ENCODE results near the gene HOXA7.

The HOXA7 gene

GRCh38 chr7:27156916-27157701, 634 bp upstream of the HOXA7 start:
- TF ChIP-seq GLIS2 (tag by site-specific recombination; IDR thresholded peaks at IDR 0.05) (peak; percentile 11; the same call in 1 of the 2 replicates), ZIC2 (tag by site-specific recombination; IDR thresholded peaks at IDR 0.05) (0 out of 2 replicates have a peak, but pooled peaks have one; percentile 32), ZBTB20 (tag by site-specific recombination; IDR thresholded peaks at IDR 0.05) (peak; percentile 78), PATZ1 (tag by site-specific recombination; IDR thresholded peaks at IDR 0.05) (no peak), ZNF184 (tag by site-specific recombination; IDR thresholded peaks at IDR 0.05) (no peak)
- Histone ChIP-seq H3K4me3 (ENCODE audit: low read depth, low read length) (peak overlapping the region; percentile 69), H3K36me3 (ENCODE audit: control insufficient read depth in 2 of 2, insufficient read depth in 1 of 2, low read length in 2 of 2) (peaks cover 0 to 8% of the 10 kb centered on the region in 2 experiments; a peak in 1 of 3 replicates), H3K9me3 (ENCODE audit: control insufficient read depth, insufficient read depth, low read depth, low read length) (no peaks in the 10 kb centered on the region), H3K4me1 (ENCODE audit: control insufficient read depth, insufficient read depth, low read length) (peaks cover 12% of the 10 kb centered on the region), H3K27ac (ENCODE audit: extremely low read depth, low read depth, low read length) (peak overlapping the region; percentile 94; the same call in 1 of the 2 replicates)
- CTCF ChIA-PET: interaction anchor here (0.6 to 2.8 kb wide), 5 partner anchors 13 to 1265 kb away, joined by 3 to 11 read pairs (median 3); partner anchors contain the start of gene HOXA5
- POLR2A ChIA-PET: interaction anchor here (0.5 to 2.3 kb wide), 15 partner anchors 9 to 1295 kb away, joined by 3 to 17 read pairs (median 4); partner anchors contain the start of genes HOXA11, HOXA4, HOXA5 and SKAP2

- H3K4me1 ChIP-seq (ENCODE audit: control insufficient read depth, insufficient read depth, low read length): peaks cover 17% of the 10 kb centered on the region
- peak overlapping the region; percentile 94 for H3K27ac ChIP-seq (ENCODE audit: extremely low read depth, low read depth, low read length)
- ChIA-PET CTCF (interaction anchor here (0.6 to 2.8 kb wide), 7 partner anchors 12 to 797 kb away, joined by 3 to 11 read pairs (median 3); partner anchors contain the start of gene HOXA5), POLR2A (interaction anchor here (0.9 to 2.3 kb wide), 13 partner anchors 8 to 1294 kb away, joined by 3 to 17 read pairs (median 4); partner anchors contain the start of genes HOXA11, HOXA4, HOXA5 and SKAP2)
- no peaks in the 10 kb centered on the region for H3K9me3 ChIP-seq (ENCODE audit: control insufficient read depth, insufficient read depth, low read depth, low read length)
- peaks cover 0 to 12% of the 10 kb centered on the region in 2 experiments; a peak in 1 of 3 replicates for H3K36me3 ChIP-seq (ENCODE audit: control insufficient read depth in 2 of 2, insufficient read depth in 1 of 2, low read length in 2 of 2)
- peak overlapping the region; percentile 69 for H3K4me3 ChIP-seq (ENCODE audit: low read depth, low read length)
- no peak for TF ChIP-seq ZNF121 (tag by site-specific recombination; IDR thresholded peaks at IDR 0.05)
- no peak for TF ChIP-seq ZNF18 (tag by site-specific recombination; IDR thresholded peaks at IDR 0.05)
- TF ChIP-seq ZNF292 (tag by site-specific recombination; IDR thresholded peaks at IDR 0.05; ENCODE audit: borderline replicate concordance, low read depth): no peak
- no peak for TF ChIP-seq EGR2 (tag by site-specific recombination; IDR thresholded peaks at IDR 0.05; ENCODE audit: low read depth)
- TF ChIP-seq ZNF488 (tag by site-specific recombination; IDR thresholded peaks at IDR 0.05): no peak
- peak; percentile 88 for TF ChIP-seq ZNF366 (tag by site-specific recombination; conservative IDR thresholded peaks at IDR 0.05)
- TF ChIP-seq GLI4 (tag by site-specific recombination; IDR thresholded peaks at IDR 0.05): no peak
- TF ChIP-seq ZSCAN4 (tag by site-specific recombination; IDR thresholded peaks at IDR 0.05): no peak
- TF ChIP-seq ZNF623 (tag by site-specific recombination; IDR thresholded peaks at IDR 0.05): no peak
- no peak for TF ChIP-seq ZBTB7A (tag by site-specific recombination; IDR thresholded peaks at IDR 0.05; ENCODE audit: low read depth)
- no peak for TF ChIP-seq ZNF776 (tag by site-specific recombination; IDR thresholded peaks at IDR 0.05; ENCODE audit: borderline replicate concordance)
- TF ChIP-seq KLF1 (tag by site-specific recombination; IDR thresholded peaks at IDR 0.05): no peak
- peak; percentile 13; the same call in 1 of the 2 replicates for TF ChIP-seq ZNF2 (tag by site-specific recombination; IDR thresholded peaks at IDR 0.05)
- TF ChIP-seq ZSCAN30 (tag by site-specific recombination; IDR thresholded peaks at IDR 0.05): peak; percentile 35; the same call in 1 of the 2 replicates
- peak; percentile 23; the same call in 1 of the 2 replicates for TF ChIP-seq SP7 (tag by site-specific recombination; IDR thresholded peaks at IDR 0.05)
- TF ChIP-seq ZBTB17 (tag by site-specific recombination; IDR thresholded peaks at IDR 0.05): peak; percentile 63
- TF ChIP-seq ZNF23 (tag by site-specific recombination; IDR thresholded peaks at IDR 0.05; ENCODE audit: borderline replicate concordance): no peak
- TF ChIP-seq ZNF747 (tag by site-specific recombination; IDR thresholded peaks at IDR 0.05): no peak
- TF ChIP-seq RBAK (tag by site-specific recombination; IDR thresholded peaks at IDR 0.05): no peak
- TF ChIP-seq ZFP37 (tag by site-specific recombination; IDR thresholded peaks at IDR 0.05): peak; percentile 51
Observed at GRCh38 chr7:27155816-27156507, 513 bp downstream of the HOXA7 start.
